CD4-positive, alpha-beta T cell (primary cell): ENCODE results near the gene SLC25A6. TPM values are rescaled to one million over a fixed set of nuclear protein-coding genes. Genes with fewer than 3 reads are reported as not detected.
A peak's percentile ranks its signal among the peaks of the same experiment; 100 is the strongest.
"Not testable (repeated sequence)": the region's sequence is repeated elsewhere in the genome, so short reads cannot be mapped to it uniquely, and the experiment has no call there.

Experiments
- ATAC-seq: fragments of 200-7000 bp; cut with Tn5 transposase; one replicate; pipeline ENCODE4 v1.10.0; 2022; ENCODE audit warnings: mild to moderate bottlenecking; ENCODE audit not compliant: poor library complexity
- CTCF ChIA-PET: fragments of 350-600 bp; sonication (Branson Sonifier 250); formaldehyde crosslinking; loops from one replicate; lab custom pipeline; 2021; ENCODE audit warnings: antibody characterized with exemption, inconsistent platforms; lab: Charles Lee
- POLR2A ChIA-PET: fragments of 350-600 bp; sonication (Branson Sonifier 250); formaldehyde crosslinking; loops from one replicate; lab custom pipeline; 2021; ENCODE audit warnings: antibody characterized with exemption, inconsistent platforms; lab: Charles Lee
- DNase-seq, 14 experiments: peaks; one replicate each; pipeline ENCODE4 v3.0.0-alpha.2; 2013 to 2020; ENCODE audit warnings: mixed read lengths in 2 of 14
- H3K27ac ChIP-seq, 2 donors: one replicate each; pipeline versions ENCODE4 v1.5.1 to v1.7.0; 2013; ENCODE audit warnings: low read length in 2 of 2, low read depth in 1 of 2, mild to moderate bottlenecking in 1 of 2
- H3K27me3 ChIP-seq, 2 experiments: 1 replicate in 1 of 2; 2 replicates in 1 of 2; pipeline versions ENCODE4 v1.6.1 to v1.7.0; 2013; ENCODE audit warnings: low read length in 2 of 2, control low read depth in 1 of 2, mild to moderate bottlenecking in 1 of 2, moderate library complexity in 1 of 2; ENCODE audit not compliant: insufficient read depth in 2 of 2, control insufficient read depth in 1 of 2
- H3K36me3 ChIP-seq: one replicate; pipeline ENCODE4 v1.6.1; 2013; ENCODE audit warnings: low read length, control low read depth; ENCODE audit not compliant: insufficient read depth
- H3K4me1 ChIP-seq: one replicate; pipeline ENCODE4 v1.6.1; 2013; ENCODE audit warnings: low read length, control low read depth; ENCODE audit not compliant: insufficient read depth
- H3K4me3 ChIP-seq: one replicate; pipeline ENCODE4 v1.5.1; 2013; ENCODE audit warnings: mild to moderate bottlenecking, low read length, moderate library complexity
- H3K9me3 ChIP-seq, 2 experiments: 1 replicate in 1 of 2; 2 replicates in 1 of 2; pipeline versions ENCODE4 v1.6.1 to v1.7.0; 2013; ENCODE audit warnings: low read length in 2 of 2, mild to moderate bottlenecking in 2 of 2, control low read depth in 1 of 2, moderate library complexity in 1 of 2; ENCODE audit not compliant: control insufficient read depth in 1 of 2, insufficient read depth in 1 of 2
- H3K27ac Mint-ChIP-seq: one replicate; pipeline ENCODE4 v1.8.0; 2020; ENCODE audit warnings: mixed read lengths
- H3K27me3 Mint-ChIP-seq: one replicate; pipeline ENCODE4 v1.8.0; 2021; ENCODE audit warnings: mixed read lengths
- H3K36me3 Mint-ChIP-seq: one replicate; pipeline ENCODE4 v1.8.0; 2021; ENCODE audit warnings: low read depth, mixed read lengths
- H3K4me1 Mint-ChIP-seq: one replicate; pipeline ENCODE4 v1.8.0; 2021; ENCODE audit warnings: low read depth, mixed read lengths
- H3K4me3 Mint-ChIP-seq: one replicate; pipeline ENCODE4 v1.8.0; 2020; ENCODE audit warnings: mild to moderate bottlenecking, mixed read lengths
- H3K9me3 Mint-ChIP-seq: one replicate; pipeline ENCODE4 v1.8.0; 2020; ENCODE audit warnings: mixed read lengths
- intact Hi-C, 2 experiments: fragments of 100-400 bp; cut with DNase I in 1 of 2; cut with micrococcal nuclease in 1 of 2; formaldehyde crosslinking; loops; one replicate each; pipeline versions ENCODE4 v1.15.1 to v1.9.0; 2023 to 2025; cut with DNase I, micrococcal nuclease
- total RNA-seq, 174 experiments: library from RNA in 2 of 174; stranded (reverse) in 2 of 174; gene quantifications; one replicate each; pipeline ENCODE4 v1.2.3 and lab custom pipeline; 2021 to 2026
- TF ChIP-seq, protein P1 (sequence below): fragments of 200-600 bp; IDR thresholded peaks from one replicate; pipeline ENCODE4 v1.8.0; 2022; ENCODE audit warnings: antibody characterized with exemption, mild to moderate bottlenecking

SLC25A6 gene
- total RNA-seq, 2 experiments from 2014 or later = 338 to 340 TPM

- Histone ChIP-seq H3K27ac (no peak overlapping the region), H3K27me3 (no peaks in the 10 kb centered on the region), H3K4me3 (no peak overlapping the region), H3K4me1 (peaks cover 9% of the 10 kb centered on the region), H3K36me3 (peaks cover 3% of the 10 kb centered on the region), H3K9me3 (no peaks in the 10 kb centered on the region)
- Mint-ChIP-seq H3K9me3 (no peaks in the 10 kb centered on the region), H3K36me3 (peaks cover 13% of the 10 kb centered on the region), H3K4me3 (no peak overlapping the region), H3K27ac (no peak overlapping the region), H3K27me3 (no peaks in the 10 kb centered on the region), H3K4me1 (no peaks in the 10 kb centered on the region)
- no peak for ATAC-seq
- TF ChIP-seq, protein P1, sequence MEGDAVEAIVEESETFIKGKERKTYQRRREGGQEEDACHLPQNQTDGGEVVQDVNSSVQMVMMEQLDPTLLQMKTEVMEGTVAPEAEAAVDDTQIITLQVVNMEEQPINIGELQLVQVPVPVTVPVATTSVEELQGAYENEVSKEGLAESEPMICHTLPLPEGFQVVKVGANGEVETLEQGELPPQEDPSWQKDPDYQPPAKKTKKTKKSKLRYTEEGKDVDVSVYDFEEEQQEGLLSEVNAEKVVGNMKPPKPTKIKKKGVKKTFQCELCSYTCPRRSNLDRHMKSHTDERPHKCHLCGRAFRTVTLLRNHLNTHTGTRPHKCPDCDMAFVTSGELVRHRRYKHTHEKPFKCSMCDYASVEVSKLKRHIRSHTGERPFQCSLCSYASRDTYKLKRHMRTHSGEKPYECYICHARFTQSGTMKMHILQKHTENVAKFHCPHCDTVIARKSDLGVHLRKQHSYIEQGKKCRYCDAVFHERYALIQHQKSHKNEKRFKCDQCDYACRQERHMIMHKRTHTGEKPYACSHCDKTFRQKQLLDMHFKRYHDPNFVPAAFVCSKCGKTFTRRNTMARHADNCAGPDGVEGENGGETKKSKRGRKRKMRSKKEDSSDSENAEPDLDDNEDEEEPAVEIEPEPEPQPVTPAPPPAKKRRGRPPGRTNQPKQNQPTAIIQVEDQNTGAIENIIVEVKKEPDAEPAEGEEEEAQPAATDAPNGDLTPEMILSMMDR = no peak
- ChIA-PET POLR2A (no interaction called here), CTCF (no interaction called here)
- intact Hi-C loops = no loop called here
- DNase-seq = peak in 1 of 14 experiments; percentile 18
Measured at GRCh38 chrX:1378306-1378759, 13.6 kb downstream of the SLC25A6 start.

DNA sequence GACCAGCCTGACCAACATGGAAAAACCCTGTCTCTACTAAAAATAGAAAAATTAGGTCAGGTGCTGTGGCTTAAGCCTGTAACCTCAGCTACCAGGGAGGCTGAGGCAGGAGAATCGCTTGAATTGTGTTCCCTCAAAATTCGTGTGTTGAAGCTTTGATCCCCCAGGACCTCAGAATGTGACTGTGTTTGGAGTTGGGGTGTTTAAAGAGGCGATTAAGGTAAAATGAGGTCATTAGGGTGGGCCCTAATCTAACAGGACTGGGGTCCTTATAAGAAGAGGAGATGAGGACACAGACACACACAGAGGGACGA, 23.6 kb downstream of the SLC25A6 start:
- ATAC-seq (no peak), DNase-seq (no peak)
- Mint-ChIP-seq H3K9me3 (no peaks in the 10 kb centered on the region), H3K4me3 (no peak overlapping the region), H3K36me3 (peaks cover 12% of the 10 kb centered on the region), H3K27ac (no peak overlapping the region), H3K4me1 (no peaks in the 10 kb centered on the region), H3K27me3 (no peaks in the 10 kb centered on the region)
- H3K27ac ChIP-seq = no peak overlapping the region
- no peak overlapping the region for H3K4me3 ChIP-seq
- H3K9me3 ChIP-seq = peaks cover 0 to 5% of the 10 kb centered on the region in 2 experiments
- intact Hi-C loops = no loop called here
- no peaks in the 10 kb centered on the region for H3K4me1 ChIP-seq
- POLR2A ChIA-PET = no interaction called here
- CTCF ChIA-PET = no interaction called here
- peaks cover 2% of the 10 kb centered on the region for H3K36me3 ChIP-seq
- TF ChIP-seq, protein P1 = no peak
- H3K27me3 ChIP-seq = no peaks in the 10 kb centered on the region

GRCh38 chrX:1366363-1366762, 25.6 kb downstream of the SLC25A6 start:
- H3K4me3 ChIP-seq, H3K27me3 Mint-ChIP-seq, DNase-seq, H3K9me3 ChIP-seq, H3K27me3 ChIP-seq, H3K4me1 Mint-ChIP-seq, H3K27ac Mint-ChIP-seq, H3K9me3 Mint-ChIP-seq, H3K4me3 Mint-ChIP-seq, H3K4me1 ChIP-seq, ATAC-seq, CTCF ChIA-PET, H3K36me3 ChIP-seq, H3K27ac ChIP-seq, POLR2A ChIA-PET, intact Hi-C loops: not testable (repeated sequence)
- peaks cover 28% of the 10 kb centered on the region for H3K36me3 Mint-ChIP-seq

DNA sequence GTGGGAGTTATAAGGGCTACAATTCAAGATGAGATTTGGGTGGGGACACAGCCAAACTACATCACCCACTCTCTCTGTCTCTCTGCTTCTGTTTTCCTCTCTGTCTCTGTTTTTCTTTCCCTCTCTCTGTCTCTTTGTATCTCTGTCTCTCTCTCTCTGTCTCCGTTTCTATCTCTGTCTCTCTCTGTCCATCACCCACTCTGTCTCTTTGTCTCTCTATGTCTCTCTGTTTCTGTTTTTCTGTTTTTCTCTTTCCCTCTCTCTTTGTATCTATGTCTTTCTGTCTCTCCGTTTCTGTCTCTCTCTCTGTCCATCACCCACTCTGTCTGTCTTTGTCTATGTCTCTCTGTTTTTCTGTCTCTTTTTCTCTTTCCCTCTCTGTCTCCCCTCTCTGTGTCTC, 30.0 kb downstream of the SLC25A6 start:
- Mint-ChIP-seq H3K27me3 (no peaks in the 10 kb centered on the region), H3K9me3 (no peaks in the 10 kb centered on the region), H3K4me1 (no peaks in the 10 kb centered on the region), H3K4me3 (no peak overlapping the region), H3K36me3 (peaks cover 49% of the 10 kb centered on the region), H3K27ac (peak overlapping the region; percentile 24)
- intact Hi-C loops = no loop called here
- no peak overlapping the region for H3K4me3 ChIP-seq
- DNase-seq = no peak
- peaks cover 4 to 15% of the 10 kb centered on the region in 2 experiments for H3K9me3 ChIP-seq
- H3K4me1 ChIP-seq = no peaks in the 10 kb centered on the region
- H3K36me3 ChIP-seq = peaks cover 8% of the 10 kb centered on the region
- ChIA-PET CTCF (no interaction called here), POLR2A (no interaction called here)
- TF ChIP-seq, protein P1 = no peak
- no peak for ATAC-seq
- H3K27ac ChIP-seq = no peak overlapping the region
- H3K27me3 ChIP-seq = no peaks in the 10 kb centered on the region
